ENCODE results near the gene NTMT1. TPM values are rescaled to one million over a fixed set of nuclear protein-coding genes. Genes with fewer than 3 reads are reported as not detected.
A peak's percentile ranks its signal among the peaks of the same experiment; 100 is the strongest.

The NTMT1 gene
- total and polyA plus RNA-seq, 9 of the 15 experiments (the other 6 are each of a cell fraction or from before 2014, with no cell fraction given), result 42.1 to 116 (median 74.7) TPM

- TF ChIP-seq RCOR1 (IDR thresholded peaks at IDR 0.05; ENCODE audit: borderline replicate concordance in 1 of 2, low read depth in 2 of 2, low read length in 2 of 2) (peak in 1 of 2 experiments; percentile 90; a peak in 2 of 4 replicates), REST (IDR thresholded peaks at IDR 0.05; ENCODE audit: borderline replicate concordance) (peak; percentile 17; the same call in 1 of the 2 replicates), REST (CRISPR knock-in tag; IDR thresholded peaks at IDR 0.05; ENCODE audit: low read depth) (no peak), KDM1A (IDR thresholded peaks at IDR 0.05) (peak; percentile 56 to 65; a peak in 3 of 4 replicates), STAG1 (CRISPR knock-in tag; IDR thresholded peaks at IDR 0.05; ENCODE audit: borderline replicate concordance) (peak; percentile 80)
These were observed 8.8 kb upstream of the NTMT1 start (continued) for GRCh38 chr9:129617167-129617566.

Data from K562 (cell line).